ENCODE measurements around the gene GFI1. TPM values are rescaled to one million over a fixed set of nuclear protein-coding genes. Genes with fewer than 3 reads are reported as not detected.

GFI1 gene
- total RNA-seq, 1 experiment from 2014 or later = 0.35 TPM

DNA sequence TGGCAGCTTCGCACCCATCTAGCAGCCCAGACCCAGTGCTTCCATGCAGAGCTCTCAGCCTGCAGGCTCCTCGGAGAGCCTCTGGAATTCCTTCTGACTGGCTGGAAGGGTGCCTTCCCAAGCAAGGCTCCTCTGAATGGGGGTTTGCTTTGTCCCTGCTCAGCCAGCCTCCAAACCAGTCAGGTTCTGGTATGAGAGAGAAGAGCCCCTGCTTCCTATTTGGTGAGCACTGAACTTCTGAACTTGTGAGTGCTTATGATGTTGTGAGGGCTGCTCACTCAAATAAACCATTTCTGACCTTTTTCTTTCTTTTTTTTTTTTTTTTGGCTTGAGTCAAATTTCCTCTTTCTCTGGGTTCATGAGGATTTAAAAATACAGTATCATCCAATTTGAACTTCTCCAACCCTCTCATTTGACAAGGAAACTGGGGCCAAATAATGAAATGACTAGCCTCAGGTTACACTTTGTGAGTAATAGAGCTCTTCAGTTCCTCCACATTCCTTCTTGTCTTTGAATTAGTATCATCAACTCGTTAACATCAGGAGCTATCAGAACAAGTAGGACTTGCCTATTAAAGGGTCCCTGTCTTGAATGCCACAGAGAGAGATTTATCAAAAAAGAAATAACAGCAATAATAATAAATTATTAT, 39.6 kb downstream of the GFI1 start:
- CTCF ChIA-PET = interaction anchor here (0.7 kb wide), 1 partner anchor 40 kb away, joined by 4 read pairs; no protein-coding TSS in a partner anchor

More for the DNA sequence above, 39.6 kb downstream of the GFI1 start:
- TF ChIP-seq, protein P1, sequence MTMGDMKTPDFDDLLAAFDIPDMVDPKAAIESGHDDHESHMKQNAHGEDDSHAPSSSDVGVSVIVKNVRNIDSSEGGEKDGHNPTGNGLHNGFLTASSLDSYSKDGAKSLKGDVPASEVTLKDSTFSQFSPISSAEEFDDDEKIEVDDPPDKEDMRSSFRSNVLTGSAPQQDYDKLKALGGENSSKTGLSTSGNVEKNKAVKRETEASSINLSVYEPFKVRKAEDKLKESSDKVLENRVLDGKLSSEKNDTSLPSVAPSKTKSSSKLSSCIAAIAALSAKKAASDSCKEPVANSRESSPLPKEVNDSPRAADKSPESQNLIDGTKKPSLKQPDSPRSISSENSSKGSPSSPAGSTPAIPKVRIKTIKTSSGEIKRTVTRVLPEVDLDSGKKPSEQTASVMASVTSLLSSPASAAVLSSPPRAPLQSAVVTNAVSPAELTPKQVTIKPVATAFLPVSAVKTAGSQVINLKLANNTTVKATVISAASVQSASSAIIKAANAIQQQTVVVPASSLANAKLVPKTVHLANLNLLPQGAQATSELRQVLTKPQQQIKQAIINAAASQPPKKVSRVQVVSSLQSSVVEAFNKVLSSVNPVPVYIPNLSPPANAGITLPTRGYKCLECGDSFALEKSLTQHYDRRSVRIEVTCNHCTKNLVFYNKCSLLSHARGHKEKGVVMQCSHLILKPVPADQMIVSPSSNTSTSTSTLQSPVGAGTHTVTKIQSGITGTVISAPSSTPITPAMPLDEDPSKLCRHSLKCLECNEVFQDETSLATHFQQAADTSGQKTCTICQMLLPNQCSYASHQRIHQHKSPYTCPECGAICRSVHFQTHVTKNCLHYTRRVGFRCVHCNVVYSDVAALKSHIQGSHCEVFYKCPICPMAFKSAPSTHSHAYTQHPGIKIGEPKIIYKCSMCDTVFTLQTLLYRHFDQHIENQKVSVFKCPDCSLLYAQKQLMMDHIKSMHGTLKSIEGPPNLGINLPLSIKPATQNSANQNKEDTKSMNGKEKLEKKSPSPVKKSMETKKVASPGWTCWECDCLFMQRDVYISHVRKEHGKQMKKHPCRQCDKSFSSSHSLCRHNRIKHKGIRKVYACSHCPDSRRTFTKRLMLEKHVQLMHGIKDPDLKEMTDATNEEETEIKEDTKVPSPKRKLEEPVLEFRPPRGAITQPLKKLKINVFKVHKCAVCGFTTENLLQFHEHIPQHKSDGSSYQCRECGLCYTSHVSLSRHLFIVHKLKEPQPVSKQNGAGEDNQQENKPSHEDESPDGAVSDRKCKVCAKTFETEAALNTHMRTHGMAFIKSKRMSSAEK (CRISPR knock-in tag; IDR thresholded peaks at IDR 0.05; ENCODE audit: borderline replicate concordance) = no peak
- TF ChIP-seq, protein P2, sequence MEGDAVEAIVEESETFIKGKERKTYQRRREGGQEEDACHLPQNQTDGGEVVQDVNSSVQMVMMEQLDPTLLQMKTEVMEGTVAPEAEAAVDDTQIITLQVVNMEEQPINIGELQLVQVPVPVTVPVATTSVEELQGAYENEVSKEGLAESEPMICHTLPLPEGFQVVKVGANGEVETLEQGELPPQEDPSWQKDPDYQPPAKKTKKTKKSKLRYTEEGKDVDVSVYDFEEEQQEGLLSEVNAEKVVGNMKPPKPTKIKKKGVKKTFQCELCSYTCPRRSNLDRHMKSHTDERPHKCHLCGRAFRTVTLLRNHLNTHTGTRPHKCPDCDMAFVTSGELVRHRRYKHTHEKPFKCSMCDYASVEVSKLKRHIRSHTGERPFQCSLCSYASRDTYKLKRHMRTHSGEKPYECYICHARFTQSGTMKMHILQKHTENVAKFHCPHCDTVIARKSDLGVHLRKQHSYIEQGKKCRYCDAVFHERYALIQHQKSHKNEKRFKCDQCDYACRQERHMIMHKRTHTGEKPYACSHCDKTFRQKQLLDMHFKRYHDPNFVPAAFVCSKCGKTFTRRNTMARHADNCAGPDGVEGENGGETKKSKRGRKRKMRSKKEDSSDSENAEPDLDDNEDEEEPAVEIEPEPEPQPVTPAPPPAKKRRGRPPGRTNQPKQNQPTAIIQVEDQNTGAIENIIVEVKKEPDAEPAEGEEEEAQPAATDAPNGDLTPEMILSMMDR (IDR thresholded peaks at IDR 0.05) = no peak
- TF ChIP-seq, protein P3, sequence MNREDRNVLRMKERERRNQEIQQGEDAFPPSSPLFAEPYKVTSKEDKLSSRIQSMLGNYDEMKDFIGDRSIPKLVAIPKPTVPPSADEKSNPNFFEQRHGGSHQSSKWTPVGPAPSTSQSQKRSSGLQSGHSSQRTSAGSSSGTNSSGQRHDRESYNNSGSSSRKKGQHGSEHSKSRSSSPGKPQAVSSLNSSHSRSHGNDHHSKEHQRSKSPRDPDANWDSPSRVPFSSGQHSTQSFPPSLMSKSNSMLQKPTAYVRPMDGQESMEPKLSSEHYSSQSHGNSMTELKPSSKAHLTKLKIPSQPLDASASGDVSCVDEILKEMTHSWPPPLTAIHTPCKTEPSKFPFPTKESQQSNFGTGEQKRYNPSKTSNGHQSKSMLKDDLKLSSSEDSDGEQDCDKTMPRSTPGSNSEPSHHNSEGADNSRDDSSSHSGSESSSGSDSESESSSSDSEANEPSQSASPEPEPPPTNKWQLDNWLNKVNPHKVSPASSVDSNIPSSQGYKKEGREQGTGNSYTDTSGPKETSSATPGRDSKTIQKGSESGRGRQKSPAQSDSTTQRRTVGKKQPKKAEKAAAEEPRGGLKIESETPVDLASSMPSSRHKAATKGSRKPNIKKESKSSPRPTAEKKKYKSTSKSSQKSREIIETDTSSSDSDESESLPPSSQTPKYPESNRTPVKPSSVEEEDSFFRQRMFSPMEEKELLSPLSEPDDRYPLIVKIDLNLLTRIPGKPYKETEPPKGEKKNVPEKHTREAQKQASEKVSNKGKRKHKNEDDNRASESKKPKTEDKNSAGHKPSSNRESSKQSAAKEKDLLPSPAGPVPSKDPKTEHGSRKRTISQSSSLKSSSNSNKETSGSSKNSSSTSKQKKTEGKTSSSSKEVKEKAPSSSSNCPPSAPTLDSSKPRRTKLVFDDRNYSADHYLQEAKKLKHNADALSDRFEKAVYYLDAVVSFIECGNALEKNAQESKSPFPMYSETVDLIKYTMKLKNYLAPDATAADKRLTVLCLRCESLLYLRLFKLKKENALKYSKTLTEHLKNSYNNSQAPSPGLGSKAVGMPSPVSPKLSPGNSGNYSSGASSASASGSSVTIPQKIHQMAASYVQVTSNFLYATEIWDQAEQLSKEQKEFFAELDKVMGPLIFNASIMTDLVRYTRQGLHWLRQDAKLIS (CRISPR knock-in tag; IDR thresholded peaks at IDR 0.05; ENCODE audit: borderline replicate concordance) = no peak
- TF ChIP-seq, protein P4, sequence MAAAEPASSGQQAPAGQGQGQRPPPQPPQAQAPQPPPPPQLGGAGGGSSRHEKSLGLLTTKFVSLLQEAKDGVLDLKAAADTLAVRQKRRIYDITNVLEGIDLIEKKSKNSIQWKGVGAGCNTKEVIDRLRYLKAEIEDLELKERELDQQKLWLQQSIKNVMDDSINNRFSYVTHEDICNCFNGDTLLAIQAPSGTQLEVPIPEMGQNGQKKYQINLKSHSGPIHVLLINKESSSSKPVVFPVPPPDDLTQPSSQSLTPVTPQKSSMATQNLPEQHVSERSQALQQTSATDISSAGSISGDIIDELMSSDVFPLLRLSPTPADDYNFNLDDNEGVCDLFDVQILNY (CRISPR knock-in tag; IDR thresholded peaks at IDR 0.05) = no peak
- no peak for TF ChIP-seq MYBL2 (CRISPR knock-in tag; IDR thresholded peaks at IDR 0.05)
- TF ChIP-seq, protein P5, sequence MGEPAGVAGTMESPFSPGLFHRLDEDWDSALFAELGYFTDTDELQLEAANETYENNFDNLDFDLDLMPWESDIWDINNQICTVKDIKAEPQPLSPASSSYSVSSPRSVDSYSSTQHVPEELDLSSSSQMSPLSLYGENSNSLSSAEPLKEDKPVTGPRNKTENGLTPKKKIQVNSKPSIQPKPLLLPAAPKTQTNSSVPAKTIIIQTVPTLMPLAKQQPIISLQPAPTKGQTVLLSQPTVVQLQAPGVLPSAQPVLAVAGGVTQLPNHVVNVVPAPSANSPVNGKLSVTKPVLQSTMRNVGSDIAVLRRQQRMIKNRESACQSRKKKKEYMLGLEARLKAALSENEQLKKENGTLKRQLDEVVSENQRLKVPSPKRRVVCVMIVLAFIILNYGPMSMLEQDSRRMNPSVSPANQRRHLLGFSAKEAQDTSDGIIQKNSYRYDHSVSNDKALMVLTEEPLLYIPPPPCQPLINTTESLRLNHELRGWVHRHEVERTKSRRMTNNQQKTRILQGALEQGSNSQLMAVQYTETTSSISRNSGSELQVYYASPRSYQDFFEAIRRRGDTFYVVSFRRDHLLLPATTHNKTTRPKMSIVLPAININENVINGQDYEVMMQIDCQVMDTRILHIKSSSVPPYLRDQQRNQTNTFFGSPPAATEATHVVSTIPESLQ (CRISPR knock-in tag; IDR thresholded peaks at IDR 0.05) = no peak
- TF ChIP-seq FOXJ3 (CRISPR knock-in tag; IDR thresholded peaks at IDR 0.05; ENCODE audit: borderline replicate concordance) = no peak
- TF ChIP-seq FOXK1 (CRISPR knock-in tag; IDR thresholded peaks at IDR 0.05) = no peak
- no peak for TF ChIP-seq ZNF416 (CRISPR knock-in tag; IDR thresholded peaks at IDR 0.05)
- TF ChIP-seq NR1H2 (CRISPR knock-in tag; IDR thresholded peaks at IDR 0.05) = no peak
- TF ChIP-seq SMAD3 (CRISPR knock-in tag; IDR thresholded peaks at IDR 0.05; ENCODE audit: borderline replicate concordance) = no peak
- TF ChIP-seq NFYB (CRISPR knock-in tag; conservative IDR thresholded peaks at IDR 0.05; ENCODE audit: low read depth) = no peak
- TF ChIP-seq ZNF121 (CRISPR knock-in tag; IDR thresholded peaks at IDR 0.05) = no peak
- TF ChIP-seq CBFB (CRISPR knock-in tag; IDR thresholded peaks at IDR 0.05; ENCODE audit: low read depth) = no peak
- TF ChIP-seq ZNF317 (CRISPR knock-in tag; IDR thresholded peaks at IDR 0.05; ENCODE audit: borderline replicate concordance, low read depth) = no peak
- no peak for TF ChIP-seq FOXP1 (CRISPR knock-in tag; IDR thresholded peaks at IDR 0.05; ENCODE audit: borderline replicate concordance)
- Mint-ChIP-seq H3K9me3 (peaks cover 5% of the 10 kb centered on the region; the same call in 1 of the 2 replicates), H3K4me3 (no peak overlapping the region), H3K27me3 (ENCODE audit: low read depth) (no peaks in the 10 kb centered on the region; the same call in 1 of the 2 replicates), H3K4me1 (peaks cover 16% of the 10 kb centered on the region), H3K27ac (no peak overlapping the region), H3K36me3 (no peaks in the 10 kb centered on the region)
- DNase-seq (ENCODE audit: low spot score) = peak; percentile 20
- peak; percentile 88 for ATAC-seq
- POLR2A ChIA-PET = no interaction called here

Data from WTC11 (cell line).